Activated B cell treated with CpG ODN at 0.5 μM for 24 hours (primary cell): Measurements from ENCODE around the gene OR6V1. TPM values are rescaled to one million over a fixed set of nuclear protein-coding genes. Genes with fewer than 3 reads are reported as not detected.
"Not testable (repeated sequence)": the region's sequence is repeated elsewhere in the genome, so short reads cannot be mapped to it uniquely, and the experiment has no call there.

Experiments
- ATAC-seq: fragments of 200-7000 bp; cut with Tn5 transposase; one replicate; pipeline ENCODE4 v1.10.0; 2021; ENCODE audit warnings: low read depth, mild to moderate bottlenecking, moderate library complexity
- CTCF ChIA-PET: fragments of 350-600 bp; sonication (Branson Sonifier 250); formaldehyde crosslinking; loops from one replicate; lab custom pipeline; 2021; ENCODE audit warnings: antibody characterized with exemption; lab: Charles Lee
- POLR2A ChIA-PET: fragments of 350-600 bp; sonication (Branson Sonifier 250); formaldehyde crosslinking; loops from one replicate; lab custom pipeline; 2021; ENCODE audit warnings: antibody characterized with exemption; lab: Charles Lee
- DNase-seq: peaks from one replicate; pipeline ENCODE4 v3.0.0; 2022
- H3K27ac Mint-ChIP-seq: one replicate; pipeline ENCODE4 v1.8.0; 2020; ENCODE audit warnings: mixed read lengths
- H3K27me3 Mint-ChIP-seq: one replicate; pipeline ENCODE4 v1.8.0; 2021; ENCODE audit warnings: mixed read lengths
- H3K36me3 Mint-ChIP-seq: one replicate; pipeline ENCODE4 v1.8.0; 2021; ENCODE audit warnings: low read depth, mixed read lengths
- H3K4me1 Mint-ChIP-seq: one replicate; pipeline ENCODE4 v1.8.0; 2021; ENCODE audit warnings: mixed read lengths
- H3K4me3 Mint-ChIP-seq: one replicate; pipeline ENCODE4 v1.8.0; 2020; ENCODE audit warnings: mild to moderate bottlenecking, mixed read lengths
- H3K9me3 Mint-ChIP-seq: one replicate; pipeline ENCODE4 v1.8.0; 2020; ENCODE audit warnings: mixed read lengths
- intact Hi-C: fragments of 100-400 bp; cut with micrococcal nuclease; formaldehyde crosslinking; loops from one replicate; pipeline ENCODE4 v1.15.1; 2024
- total RNA-seq: library from RNA; stranded (reverse); gene quantifications from 2 replicates; pipeline ENCODE4 v1.2.3, GENCODE V29; 2022
- TF ChIP-seq, protein P1 (sequence below): fragments of 200-600 bp; IDR thresholded peaks from one replicate; pipeline ENCODE4 v1.8.0; 2022; ENCODE audit warnings: antibody characterized with exemption, mild to moderate bottlenecking

Gene OR6V1
- total RNA-seq, 1 donor from 2014 or later, result not detected

DNA sequence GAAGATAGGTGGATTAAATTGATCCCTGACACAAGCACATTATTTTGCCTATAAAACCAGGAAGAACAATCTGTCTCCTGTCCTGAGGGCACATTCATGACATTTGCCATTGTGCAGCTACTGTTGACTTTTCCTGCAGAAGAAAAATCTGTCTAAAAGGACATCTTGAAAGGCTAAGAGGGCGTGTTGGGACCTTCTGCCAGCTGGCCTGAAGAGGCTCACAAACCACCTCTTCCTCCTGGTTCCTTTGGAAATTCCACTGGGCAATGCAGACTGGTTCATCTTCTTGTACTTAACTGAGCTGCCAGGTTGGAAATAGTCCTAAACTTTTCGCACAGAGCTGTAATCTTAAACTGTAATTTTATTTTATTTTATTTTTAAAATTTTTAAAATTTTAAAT is 44.0 kb downstream of the OR6V1 start:
- TF ChIP-seq, protein P1, sequence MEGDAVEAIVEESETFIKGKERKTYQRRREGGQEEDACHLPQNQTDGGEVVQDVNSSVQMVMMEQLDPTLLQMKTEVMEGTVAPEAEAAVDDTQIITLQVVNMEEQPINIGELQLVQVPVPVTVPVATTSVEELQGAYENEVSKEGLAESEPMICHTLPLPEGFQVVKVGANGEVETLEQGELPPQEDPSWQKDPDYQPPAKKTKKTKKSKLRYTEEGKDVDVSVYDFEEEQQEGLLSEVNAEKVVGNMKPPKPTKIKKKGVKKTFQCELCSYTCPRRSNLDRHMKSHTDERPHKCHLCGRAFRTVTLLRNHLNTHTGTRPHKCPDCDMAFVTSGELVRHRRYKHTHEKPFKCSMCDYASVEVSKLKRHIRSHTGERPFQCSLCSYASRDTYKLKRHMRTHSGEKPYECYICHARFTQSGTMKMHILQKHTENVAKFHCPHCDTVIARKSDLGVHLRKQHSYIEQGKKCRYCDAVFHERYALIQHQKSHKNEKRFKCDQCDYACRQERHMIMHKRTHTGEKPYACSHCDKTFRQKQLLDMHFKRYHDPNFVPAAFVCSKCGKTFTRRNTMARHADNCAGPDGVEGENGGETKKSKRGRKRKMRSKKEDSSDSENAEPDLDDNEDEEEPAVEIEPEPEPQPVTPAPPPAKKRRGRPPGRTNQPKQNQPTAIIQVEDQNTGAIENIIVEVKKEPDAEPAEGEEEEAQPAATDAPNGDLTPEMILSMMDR, result no peak
- CTCF ChIA-PET, result no interaction called here
- Mint-ChIP-seq H3K27me3 (no peaks in the 10 kb centered on the region), H3K36me3 (peaks cover 15% of the 10 kb centered on the region), H3K27ac (no peak overlapping the region), H3K4me3 (no peak overlapping the region), H3K9me3 (peaks cover 31% of the 10 kb centered on the region), H3K4me1 (peaks cover 7% of the 10 kb centered on the region)
- DNase-seq (no peak), ATAC-seq (no peak)
- POLR2A ChIA-PET, result no interaction called here
- intact Hi-C loops, result no loop called here

DNA sequence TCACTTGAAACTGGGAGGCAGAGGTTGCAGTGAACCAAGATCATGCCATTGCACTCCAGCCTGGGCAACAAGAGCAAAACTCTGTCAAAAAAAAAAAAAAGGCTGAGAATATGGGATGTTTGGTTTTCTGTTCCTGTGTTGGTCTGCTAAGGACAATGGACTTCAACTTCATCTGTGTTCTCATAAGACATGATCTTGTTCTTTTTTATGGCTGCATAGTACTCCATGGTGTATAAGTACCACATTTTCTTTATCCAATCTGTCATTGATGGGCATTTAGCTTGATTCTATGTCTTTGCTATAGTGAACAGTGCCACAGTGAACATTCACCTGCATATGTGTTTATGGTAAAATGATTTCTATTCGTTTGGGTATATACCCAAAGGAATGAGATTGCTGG is 47.4 kb downstream of the OR6V1 start:
- peaks cover 15% of the 10 kb centered on the region for H3K36me3 Mint-ChIP-seq
- POLR2A ChIA-PET, H3K27ac Mint-ChIP-seq, ATAC-seq, H3K4me3 Mint-ChIP-seq, H3K27me3 Mint-ChIP-seq, H3K4me1 Mint-ChIP-seq, DNase-seq, intact Hi-C loops, CTCF ChIA-PET: not testable (repeated sequence)
- H3K9me3 Mint-ChIP-seq, result peaks cover 34% of the 10 kb centered on the region

Other genes starting within 250 kb of the OR6V1 start
- gene EPHB6, start 197.3 kb upstream of the OR6V1 start, total RNA-seq, result 20.9 and 21.4 TPM in 2 replicates
- gene TRPV6, start 166.6 kb upstream of the OR6V1 start, total RNA-seq, result not detected in 2 replicates
- gene TRPV5, start 118.6 kb upstream of the OR6V1 start, total RNA-seq, result 0.11 and 0.17 TPM in 2 replicates
- gene LLCFC1, start 112.9 kb upstream of the OR6V1 start, total RNA-seq, result not detected in 2 replicates
- 0.37 and 1.2 TPM in 2 replicates for gene KEL, start 90.0 kb upstream of the OR6V1 start, total RNA-seq
- gene OR9A2, start 25.2 kb upstream of the OR6V1 start, total RNA-seq, result 0.31 and 0.56 TPM in 2 replicates
- gene PIP, start 79.7 kb downstream of the OR6V1 start, total RNA-seq, result not detected in 2 replicates
- not detected in 2 replicates for gene TAS2R39, start 131.1 kb downstream of the OR6V1 start, total RNA-seq
- gene TAS2R40, start 169.7 kb downstream of the OR6V1 start, total RNA-seq, result not detected in 2 replicates
- 144 and 150 TPM in 2 replicates for gene GSTK1, start 211.1 kb downstream of the OR6V1 start, total RNA-seq
- gene TMEM139, start 232.6 kb downstream of the OR6V1 start, total RNA-seq, result 0.34 and 0.47 TPM in 2 replicates
- gene CASP2, start 236.0 kb downstream of the OR6V1 start, total RNA-seq, result 59.5 and 62.2 TPM in 2 replicates